ENCODE results near the gene ITGB3BP. TPM values are rescaled to one million over a fixed set of nuclear protein-coding genes. Genes with fewer than 3 reads are reported as not detected.

ITGB3BP gene
- total RNA-seq, 1 donor from 2014 or later, result 40.3 TPM

DNA sequence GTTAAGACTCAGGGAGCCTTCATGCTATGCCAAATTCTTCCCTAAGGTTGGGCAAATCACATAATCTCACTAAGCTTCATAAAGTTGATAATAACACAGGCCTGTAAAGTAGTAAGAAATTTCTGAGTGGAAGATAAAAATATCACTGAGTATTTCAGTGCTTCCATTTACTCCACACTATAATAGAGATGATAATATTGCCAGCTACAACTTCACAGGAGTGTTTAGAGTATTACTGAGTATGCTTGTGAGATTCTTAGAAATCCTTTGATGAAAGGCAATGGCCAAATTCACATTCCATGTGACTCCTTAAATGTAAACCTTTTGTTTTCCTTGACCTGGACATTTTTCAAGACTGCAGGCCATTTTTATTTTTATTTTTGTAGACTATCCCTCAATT, 10.4 kb downstream of the ITGB3BP start:
- no peak overlapping the region for H3K27ac Mint-ChIP-seq
- TF ChIP-seq, protein P1, sequence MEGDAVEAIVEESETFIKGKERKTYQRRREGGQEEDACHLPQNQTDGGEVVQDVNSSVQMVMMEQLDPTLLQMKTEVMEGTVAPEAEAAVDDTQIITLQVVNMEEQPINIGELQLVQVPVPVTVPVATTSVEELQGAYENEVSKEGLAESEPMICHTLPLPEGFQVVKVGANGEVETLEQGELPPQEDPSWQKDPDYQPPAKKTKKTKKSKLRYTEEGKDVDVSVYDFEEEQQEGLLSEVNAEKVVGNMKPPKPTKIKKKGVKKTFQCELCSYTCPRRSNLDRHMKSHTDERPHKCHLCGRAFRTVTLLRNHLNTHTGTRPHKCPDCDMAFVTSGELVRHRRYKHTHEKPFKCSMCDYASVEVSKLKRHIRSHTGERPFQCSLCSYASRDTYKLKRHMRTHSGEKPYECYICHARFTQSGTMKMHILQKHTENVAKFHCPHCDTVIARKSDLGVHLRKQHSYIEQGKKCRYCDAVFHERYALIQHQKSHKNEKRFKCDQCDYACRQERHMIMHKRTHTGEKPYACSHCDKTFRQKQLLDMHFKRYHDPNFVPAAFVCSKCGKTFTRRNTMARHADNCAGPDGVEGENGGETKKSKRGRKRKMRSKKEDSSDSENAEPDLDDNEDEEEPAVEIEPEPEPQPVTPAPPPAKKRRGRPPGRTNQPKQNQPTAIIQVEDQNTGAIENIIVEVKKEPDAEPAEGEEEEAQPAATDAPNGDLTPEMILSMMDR (IDR thresholded peaks at IDR 0.05; ENCODE audit: unreplicated experiment), result no peak
- DNase-seq (ENCODE audit: low spot score, unreplicated experiment), result no peak
- H3K27me3 Mint-ChIP-seq, result no peaks in the 10 kb centered on the region
- no peak overlapping the region for H3K4me3 Mint-ChIP-seq (ENCODE audit: low read depth)
- H3K36me3 Mint-ChIP-seq (ENCODE audit: insufficient read depth), result peaks cover 6% of the 10 kb centered on the region
- H3K4me1 Mint-ChIP-seq (ENCODE audit: low read depth), result no peaks in the 10 kb centered on the region
- H3K9me3 Mint-ChIP-seq (ENCODE audit: low read depth), result peaks cover 10% of the 10 kb centered on the region

DNA sequence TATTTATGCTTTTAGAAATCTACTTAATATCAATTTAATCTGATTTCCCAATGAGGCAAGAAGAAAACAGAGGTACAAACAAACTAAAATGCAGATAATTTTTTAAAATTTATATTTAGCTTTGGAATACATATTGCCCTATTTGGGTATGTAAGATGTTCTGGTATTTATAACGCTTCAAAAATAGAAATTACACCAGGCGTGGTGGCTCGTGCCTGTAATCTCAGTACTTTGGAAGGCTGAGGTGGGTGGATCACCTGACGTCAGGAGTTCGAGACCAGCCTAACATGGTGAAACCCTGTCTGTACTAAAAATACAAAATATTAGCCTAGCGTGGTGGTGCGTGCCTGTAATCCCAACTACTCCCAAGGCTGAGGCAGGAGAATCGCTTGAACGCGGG, 13.3 kb downstream of the ITGB3BP start:
- no peak overlapping the region for H3K4me3 Mint-ChIP-seq (ENCODE audit: low read depth)
- peaks cover 13% of the 10 kb centered on the region for H3K9me3 Mint-ChIP-seq (ENCODE audit: low read depth)
- peaks cover 17% of the 10 kb centered on the region for H3K36me3 Mint-ChIP-seq (ENCODE audit: insufficient read depth)
- TF ChIP-seq, protein P1 (IDR thresholded peaks at IDR 0.05; ENCODE audit: unreplicated experiment), result no peak
- H3K27ac Mint-ChIP-seq, result no peak overlapping the region
- H3K27me3 Mint-ChIP-seq, result no peaks in the 10 kb centered on the region
- no peak for DNase-seq (ENCODE audit: low spot score, unreplicated experiment)
- H3K4me1 Mint-ChIP-seq (ENCODE audit: low read depth), result no peaks in the 10 kb centered on the region

DNA sequence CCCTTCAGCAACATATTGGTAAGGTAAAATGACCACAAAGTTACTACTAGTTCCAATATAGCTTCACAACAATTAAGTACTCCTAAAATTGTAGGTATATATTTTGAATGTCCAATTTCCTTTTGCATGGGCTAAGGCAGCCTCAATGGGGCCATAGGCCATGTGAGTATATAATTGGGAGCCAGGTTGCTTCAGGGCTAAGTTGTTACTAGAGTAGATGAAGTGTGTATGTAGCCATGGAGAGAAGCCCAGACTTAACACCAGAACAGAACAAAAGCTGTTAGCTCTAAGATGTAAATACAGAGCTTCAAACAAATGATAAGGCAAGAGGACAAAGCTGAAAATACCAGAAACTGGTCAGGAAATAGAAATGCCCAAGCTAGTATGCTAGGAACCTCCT, 16.2 kb downstream of the ITGB3BP start:
- Mint-ChIP-seq H3K27me3 (no peaks in the 10 kb centered on the region), H3K9me3 (ENCODE audit: low read depth) (peaks cover 9% of the 10 kb centered on the region), H3K36me3 (ENCODE audit: insufficient read depth) (peaks cover 22% of the 10 kb centered on the region), H3K4me1 (ENCODE audit: low read depth) (no peaks in the 10 kb centered on the region), H3K4me3 (ENCODE audit: low read depth) (no peak overlapping the region), H3K27ac (no peak overlapping the region)
- no peak for DNase-seq (ENCODE audit: low spot score, unreplicated experiment)
- TF ChIP-seq, protein P1 (IDR thresholded peaks at IDR 0.05; ENCODE audit: unreplicated experiment), result no peak

DNA sequence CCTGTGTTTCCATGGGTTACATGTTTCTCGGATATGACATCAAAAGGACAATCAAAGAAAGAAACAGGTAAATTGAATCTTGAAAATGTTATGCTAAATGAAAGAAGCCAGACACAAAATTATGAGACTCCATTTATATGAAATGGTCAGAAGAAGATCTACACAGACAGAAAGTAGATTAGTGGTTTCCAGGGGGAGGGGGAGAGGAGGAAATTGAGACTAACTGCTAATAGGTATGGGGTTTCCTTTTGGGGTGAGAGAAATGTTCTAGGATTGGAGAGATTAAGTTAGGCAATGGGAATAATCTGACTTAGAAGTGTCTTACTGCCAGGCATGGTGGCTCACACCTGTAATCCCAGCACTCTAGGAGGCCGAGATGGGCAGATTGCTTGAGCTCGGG, 21.8 kb downstream of the ITGB3BP start:
- H3K27ac Mint-ChIP-seq, result no peak overlapping the region
- no peak overlapping the region for H3K4me3 Mint-ChIP-seq (ENCODE audit: low read depth)
- peaks cover 9% of the 10 kb centered on the region for H3K9me3 Mint-ChIP-seq (ENCODE audit: low read depth)
- TF ChIP-seq, protein P1 (IDR thresholded peaks at IDR 0.05; ENCODE audit: unreplicated experiment), result no peak
- DNase-seq (ENCODE audit: low spot score, unreplicated experiment), result no peak
- no peaks in the 10 kb centered on the region for H3K4me1 Mint-ChIP-seq (ENCODE audit: low read depth)
- H3K27me3 Mint-ChIP-seq, result no peaks in the 10 kb centered on the region
- peaks cover 21% of the 10 kb centered on the region for H3K36me3 Mint-ChIP-seq (ENCODE audit: insufficient read depth)

DNA sequence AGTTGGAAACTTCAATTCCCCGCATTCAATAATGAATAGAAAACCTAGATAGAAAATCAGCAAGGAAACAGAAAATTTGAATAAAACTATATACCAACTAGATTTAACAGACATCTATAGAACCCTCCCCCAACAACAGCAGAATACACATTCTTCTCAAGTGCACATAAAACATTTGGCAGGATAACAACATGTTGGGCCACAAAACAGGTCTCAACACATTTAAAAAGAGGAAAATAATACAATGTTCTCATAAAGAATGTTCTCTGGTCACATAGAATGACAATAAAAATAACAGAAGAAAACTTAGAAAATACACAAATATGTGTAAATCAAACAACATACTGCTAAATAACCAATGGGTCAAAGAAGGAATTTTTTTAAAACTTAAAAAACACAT, 24.9 kb downstream of the ITGB3BP start:
- DNase-seq (ENCODE audit: low spot score, unreplicated experiment), result no peak
- Mint-ChIP-seq H3K36me3 (ENCODE audit: insufficient read depth) (peaks cover 9% of the 10 kb centered on the region), H3K4me1 (ENCODE audit: low read depth) (no peaks in the 10 kb centered on the region), H3K4me3 (ENCODE audit: low read depth) (no peak overlapping the region), H3K27me3 (no peaks in the 10 kb centered on the region), H3K27ac (no peak overlapping the region), H3K9me3 (ENCODE audit: low read depth) (peaks cover 2% of the 10 kb centered on the region)
- TF ChIP-seq, protein P1 (IDR thresholded peaks at IDR 0.05; ENCODE audit: unreplicated experiment), result no peak

All from progenitor cell of endocrine pancreas (in vitro differentiated cells).